Measurements from ENCODE around the gene RCVRN. TPM values are rescaled to one million over a fixed set of nuclear protein-coding genes. Genes with fewer than 3 reads are reported as not detected.
A peak's percentile ranks its signal among the peaks of the same experiment; 100 is the strongest.

Gene RCVRN
- total RNA-seq, 1 donor: not detected

DNA sequence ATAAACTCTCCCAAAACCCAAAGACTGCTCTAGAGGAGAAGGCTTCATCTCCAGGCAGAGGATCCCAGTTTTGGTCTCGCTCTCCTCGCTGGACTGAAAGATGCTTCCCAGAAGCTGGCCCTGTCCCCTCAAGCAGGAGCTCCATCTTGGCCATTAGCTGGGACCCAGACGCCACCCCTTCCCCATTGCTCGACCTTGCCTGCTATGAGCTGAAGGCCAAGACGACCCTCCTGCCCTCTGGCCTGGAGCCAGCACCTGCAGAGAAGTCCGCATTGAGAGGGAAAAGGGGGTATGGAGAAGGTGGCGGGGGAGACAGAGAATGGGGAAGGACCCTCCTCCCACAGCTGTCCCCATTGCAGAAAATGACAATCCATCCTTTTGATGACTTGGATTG, 3.6 kb upstream of the RCVRN start:
- Histone ChIP-seq H3K27ac (ENCODE audit: low read depth, low read length) (no peak overlapping the region), H3K4me1 (ENCODE audit: insufficient read depth, low read length) (no peaks in the 10 kb centered on the region), H4K20me1 (ENCODE audit: insufficient read depth, low read length) (no peaks in the 10 kb centered on the region), H3K36me3 (ENCODE audit: insufficient read depth, low read length) (no peaks in the 10 kb centered on the region), H2AFZ (ENCODE audit: low read length) (no peak overlapping the region), H3K27me3 (ENCODE audit: insufficient read depth, low read length) (no peaks in the 10 kb centered on the region), H3K4me2 (ENCODE audit: insufficient read depth, low read length) (no peak overlapping the region), H3K4me3 (ENCODE audit: insufficient read depth, low read length) (no peak overlapping the region), H3K9me3 (ENCODE audit: low read depth, low read length) (no peaks in the 10 kb centered on the region), H3K79me2 (ENCODE audit: insufficient read depth, low read length) (no peaks in the 10 kb centered on the region)
- no peak for TF ChIP-seq CTCF (IDR thresholded peaks at IDR 0.05; ENCODE audit: extremely low read depth, low read depth, low read length)
- DNase-seq (ENCODE audit: insufficient read length, low spot score, missing footprints): peak; percentile 72

- Histone ChIP-seq H2AFZ (ENCODE audit: low read length) (no peak overlapping the region), H4K20me1 (ENCODE audit: insufficient read depth, low read length) (no peaks in the 10 kb centered on the region), H3K27ac (ENCODE audit: low read depth, low read length) (no peak overlapping the region), H3K36me3 (ENCODE audit: insufficient read depth, low read length) (no peaks in the 10 kb centered on the region), H3K4me1 (ENCODE audit: insufficient read depth, low read length) (no peaks in the 10 kb centered on the region), H3K27me3 (ENCODE audit: insufficient read depth, low read length) (no peaks in the 10 kb centered on the region), H3K9me3 (ENCODE audit: low read depth, low read length) (no peaks in the 10 kb centered on the region), H3K4me2 (ENCODE audit: insufficient read depth, low read length) (no peak overlapping the region), H3K4me3 (ENCODE audit: insufficient read depth, low read length) (no peak overlapping the region), H3K79me2 (ENCODE audit: insufficient read depth, low read length) (no peaks in the 10 kb centered on the region)
- no peak for TF ChIP-seq CTCF (IDR thresholded peaks at IDR 0.05; ENCODE audit: extremely low read depth, low read depth, low read length)
- DNase-seq (ENCODE audit: insufficient read length, low spot score, missing footprints): peak; percentile 69
These were observed 3.0 kb upstream of the RCVRN start for GRCh38 chr17:9907883-9908648.

- H3K4me3 ChIP-seq (ENCODE audit: insufficient read depth, low read length): no peak overlapping the region
These were observed 2.1 kb upstream of the RCVRN start for GRCh38 chr17:9907131-9907530.

More at GRCh38 chr17:9907131-9907530, 2.1 kb upstream of the RCVRN start:
- no peaks in the 10 kb centered on the region for H3K27me3 ChIP-seq (ENCODE audit: insufficient read depth, low read length)
- H3K4me2 ChIP-seq (ENCODE audit: insufficient read depth, low read length): no peak overlapping the region
- no peaks in the 10 kb centered on the region for H4K20me1 ChIP-seq (ENCODE audit: insufficient read depth, low read length)
- no peak for TF ChIP-seq CTCF (IDR thresholded peaks at IDR 0.05; ENCODE audit: extremely low read depth, low read depth, low read length)
- H3K79me2 ChIP-seq (ENCODE audit: insufficient read depth, low read length): no peaks in the 10 kb centered on the region
- H3K36me3 ChIP-seq (ENCODE audit: insufficient read depth, low read length): no peaks in the 10 kb centered on the region
- no peaks in the 10 kb centered on the region for H3K4me1 ChIP-seq (ENCODE audit: insufficient read depth, low read length)
- H3K27ac ChIP-seq (ENCODE audit: low read depth, low read length): no peak overlapping the region
- H3K9me3 ChIP-seq (ENCODE audit: low read depth, low read length): no peaks in the 10 kb centered on the region
- H2AFZ ChIP-seq (ENCODE audit: low read length): no peak overlapping the region
- DNase-seq (ENCODE audit: insufficient read length, low spot score, missing footprints): no peak
